Lower leg skin (tissue), 4 donors: ENCODE measurements around the gene GPRC5B. TPM values are rescaled to one million over a fixed set of nuclear protein-coding genes. Genes with fewer than 3 reads are reported as not detected.

Experiments used
- DNase-seq, 2 donors: peaks; one replicate each; pipeline ENCODE4 v3.0.0-alpha.2; 2019; ENCODE audit warnings: low spot score in 2 of 2
- H3K4me3 ChIP-seq: fragments of 200-600 bp; sonication (generic); 2 replicates; pipeline ENCODE4 v1.5.1; 2017; ENCODE audit warnings: mild to moderate bottlenecking, low read depth; ENCODE audit not compliant: poor library complexity, severe bottlenecking
- CTCF ChIP-seq, 3 donors: fragments of 450-650 bp; IDR thresholded peaks; one replicate each; pipeline ENCODE4 v1.5.1; 2016; ENCODE audit warnings: antibody characterized with exemption in 3 of 3, mild to moderate bottlenecking in 3 of 3, moderate library complexity in 2 of 3
- POLR2A ChIP-seq, 2 donors: fragments of 450-650 bp; IDR thresholded peaks; one replicate each; pipeline ENCODE4 v1.6.1; 2016 to 2017; ENCODE audit warnings: antibody characterized with exemption in 2 of 2, mild to moderate bottlenecking in 1 of 2, moderate library complexity in 1 of 2
- WGBS, 2 donors: methylation state at CpG; one replicate each; pipeline ENCODE4 v1.1.5; 2018; 5-methylcytosine and 5-hydroxymethylcytosine counted together
- intact Hi-C: fragments of 100-400 bp; cut with DNase I; formaldehyde crosslinking; loops from one replicate; pipeline ENCODE4 v1.15.0; 2023; ENCODE audit warnings: low total_unique reads
- total RNA-seq, 4 donors: library from RNA; depleted of rRNA; stranded (reverse); fragments of >200 nt; gene quantifications; one replicate each; pipeline ENCODE4 v1.1.0, GENCODE V29; 2016

Gene GPRC5B
- total RNA-seq, 4 donors from 2014 or later = 5.0 to 16.6 (median 9.5) TPM

- intact Hi-C loops = no loop called here
- no peak for DNase-seq
- 72 to 75% methylated on average over 18 of the region's 18 CpGs for WGBS, 2 donors
- H3K4me3 ChIP-seq = no peak overlapping the region
- TF ChIP-seq CTCF (IDR thresholded peaks at IDR 0.05) (no peak), POLR2A (IDR thresholded peaks at IDR 0.05) (no peak)
Measured at GRCh38 chr16:19874851-19875546, 9.6 kb downstream of the GPRC5B start.

- intact Hi-C loops = no loop called here
- no peak overlapping the region for H3K4me3 ChIP-seq
- no peak for DNase-seq
- 73 to 77% methylated on average over 8 of the region's 8 CpGs for WGBS, 2 donors
- no peak for TF ChIP-seq CTCF (IDR thresholded peaks at IDR 0.05)
- TF ChIP-seq POLR2A (IDR thresholded peaks at IDR 0.05) = no peak
Measured at GRCh38 chr16:19874026-19874425, 10.6 kb downstream of the GPRC5B start.

GRCh38 chr16:19872935-19873334 lies 11.7 kb downstream of the GPRC5B start:
- DNase-seq = no peak
- 83% methylated on average over 12 of the region's 12 CpGs for WGBS, 2 donors
- TF ChIP-seq POLR2A (IDR thresholded peaks at IDR 0.05) = no peak
- no peak for TF ChIP-seq CTCF (IDR thresholded peaks at IDR 0.05)
- intact Hi-C loops = no loop called here
- H3K4me3 ChIP-seq = no peak overlapping the region

GRCh38 chr16:19872179-19872863 lies 12.3 kb downstream of the GPRC5B start:
- DNase-seq = no peak
- WGBS, 2 donors = 95% methylated on average over 21 to 33 of the region's 33 CpGs
- TF ChIP-seq POLR2A (IDR thresholded peaks at IDR 0.05) (no peak), CTCF (IDR thresholded peaks at IDR 0.05) (no peak)
- H3K4me3 ChIP-seq = no peak overlapping the region
- intact Hi-C loops = no loop called here

GRCh38 chr16:19871721-19872120 lies 12.9 kb downstream of the GPRC5B start:
- 95 to 97% methylated on average over 20 of the region's 20 CpGs for WGBS, 2 donors
- H3K4me3 ChIP-seq = no peak overlapping the region
- TF ChIP-seq POLR2A (IDR thresholded peaks at IDR 0.05) (no peak), CTCF (IDR thresholded peaks at IDR 0.05) (no peak)
- DNase-seq = no peak
- intact Hi-C loops = no loop called here
